ENCODE measurements around the gene SLC30A2. TPM values are rescaled to one million over a fixed set of nuclear protein-coding genes. Genes with fewer than 3 reads are reported as not detected.

The SLC30A2 gene
- total and polyA plus RNA-seq, 2 experiments from 2014 or later, result 1.8 to 4.8 TPM

- Histone ChIP-seq H3K4me2 (no peak overlapping the region), H3K79me2 (peaks cover 8% of the 10 kb centered on the region), H4K20me1 (ENCODE audit: insufficient read depth, poor library complexity, severe bottlenecking) (no peaks in the 10 kb centered on the region), H2AFZ (no peak overlapping the region), H3K4me1 (ENCODE audit: insufficient read depth) (no peaks in the 10 kb centered on the region), H3K27me3 (no peaks in the 10 kb centered on the region), H3K9me2 (replicated peaks; ENCODE audit: insufficient read depth) (no peaks in the 10 kb centered on the region), H3K27ac (no peak overlapping the region), H3K36me3 (replicated peaks; ENCODE audit: insufficient read depth, low read depth) (no peaks in the 10 kb centered on the region), H3K9me3 (ENCODE audit: low read depth) (no peaks in the 10 kb centered on the region), H3K4me3 (no peak overlapping the region)
- DNase-seq (ENCODE audit: low spot score), result no peak
- WGBS (ENCODE audit: low lambda C conversion rate, missing lambda C conversion rate), result 91% methylated on average over 11 of the region's 11 CpGs
- no peak for TF ChIP-seq CTCF (IDR thresholded peaks at IDR 0.05; ENCODE audit: poor library complexity)
- no peak for TF ChIP-seq EZH2phosphoT487 (IDR thresholded peaks at IDR 0.05; ENCODE audit: low read depth, severe bottlenecking, unreplicated experiment)
- no peak for TF ChIP-seq EZH2 (IDR thresholded peaks at IDR 0.05; ENCODE audit: borderline replicate concordance)
Measured at GRCh38 chr1:25989440-25990234, 56.3 kb downstream of the SLC30A2 start.

GRCh38 chr1:25987951-25988350, 58.0 kb downstream of the SLC30A2 start:
- Histone ChIP-seq H3K4me2 (no peak overlapping the region), H3K4me1 (ENCODE audit: insufficient read depth) (no peaks in the 10 kb centered on the region), H3K9me3 (ENCODE audit: low read depth) (no peaks in the 10 kb centered on the region), H3K36me3 (replicated peaks; ENCODE audit: insufficient read depth, low read depth) (no peaks in the 10 kb centered on the region), H3K27ac (no peak overlapping the region), H3K9me2 (replicated peaks; ENCODE audit: insufficient read depth) (no peaks in the 10 kb centered on the region), H3K27me3 (no peaks in the 10 kb centered on the region), H2AFZ (no peak overlapping the region), H3K4me3 (no peak overlapping the region), H4K20me1 (ENCODE audit: insufficient read depth, poor library complexity, severe bottlenecking) (no peaks in the 10 kb centered on the region), H3K79me2 (peaks cover 7% of the 10 kb centered on the region)
- WGBS (ENCODE audit: low lambda C conversion rate, missing lambda C conversion rate), result 95% methylated on average over 2 of the region's 2 CpGs
- TF ChIP-seq EZH2phosphoT487 (IDR thresholded peaks at IDR 0.05; ENCODE audit: low read depth, severe bottlenecking, unreplicated experiment), result no peak
- TF ChIP-seq CTCF (IDR thresholded peaks at IDR 0.05; ENCODE audit: poor library complexity), result no peak
- TF ChIP-seq EZH2 (IDR thresholded peaks at IDR 0.05; ENCODE audit: borderline replicate concordance), result no peak
- no peak for DNase-seq (ENCODE audit: low spot score)

Small RNA genes lying within 50 kb of the gene (small RNA-seq; reads per million reads assigned to genes)
- gene RF00283, result not detected
- gene RF00492, result not detected

Other genes with a start within 250 kb of the SLC30A2 start
- gene SELENON, start 245.9 kb downstream of the SLC30A2 start, total RNA-seq, result 18.5 and 26.7 TPM in 2 replicates
- 37.7 and 39.5 TPM in 2 replicates for gene SELENON, start 245.9 kb downstream of the SLC30A2 start, polyA plus RNA-seq
- 59.5 and 62.6 TPM in 2 replicates for gene MTFR1L, start 226.2 kb downstream of the SLC30A2 start, total RNA-seq
- 90.7 and 103 TPM in 2 replicates for gene MTFR1L, start 226.2 kb downstream of the SLC30A2 start, polyA plus RNA-seq
- gene AUNIP, start 186.7 kb downstream of the SLC30A2 start, total RNA-seq, result 1.3 and 2.4 TPM in 2 replicates
- gene AUNIP, start 186.7 kb downstream of the SLC30A2 start, polyA plus RNA-seq, result 0.41 and 2.4 TPM in 2 replicates
- gene PAQR7, start 170.4 kb downstream of the SLC30A2 start, total RNA-seq, result 21.5 and 27.0 TPM in 2 replicates
- 3.3 and 4.8 TPM in 2 replicates for gene PAQR7, start 170.4 kb downstream of the SLC30A2 start, polyA plus RNA-seq
- 91.6 and 104 TPM in 2 replicates for gene STMN1, start 139.7 kb downstream of the SLC30A2 start, total RNA-seq
- 338 and 395 TPM in 2 replicates for gene STMN1, start 139.7 kb downstream of the SLC30A2 start, polyA plus RNA-seq
- 19.6 and 24.6 TPM in 2 replicates for gene PAFAH2, start 48.1 kb downstream of the SLC30A2 start, total RNA-seq
- 22.7 TPM in 2 replicates for gene PAFAH2, start 48.1 kb downstream of the SLC30A2 start, polyA plus RNA-seq
- 0.17 and 0.84 TPM in 2 replicates for gene EXTL1, start 24.3 kb downstream of the SLC30A2 start, total RNA-seq
- 1.3 and 1.6 TPM in 2 replicates for gene EXTL1, start 24.3 kb downstream of the SLC30A2 start, polyA plus RNA-seq
- gene TRIM63, start 21.5 kb upstream of the SLC30A2 start, total RNA-seq, result 2.9 and 5.7 TPM in 2 replicates
- 8.2 and 9.5 TPM in 2 replicates for gene TRIM63, start 21.5 kb upstream of the SLC30A2 start, polyA plus RNA-seq
- gene PDIK1L, start 65.7 kb upstream of the SLC30A2 start, total RNA-seq, result 12.5 and 16.8 TPM in 2 replicates
- 2.6 and 4.4 TPM in 2 replicates for gene PDIK1L, start 65.7 kb upstream of the SLC30A2 start, polyA plus RNA-seq
- 0.10 and 0.16 TPM in 2 replicates for gene FAM110D, start 113.0 kb upstream of the SLC30A2 start, total RNA-seq
- 0.40 and 0.44 TPM in 2 replicates for gene FAM110D, start 113.0 kb upstream of the SLC30A2 start, polyA plus RNA-seq
- not detected in 2 replicates for gene C1orf232, start 122.8 kb upstream of the SLC30A2 start, total RNA-seq
- gene C1orf232, start 122.8 kb upstream of the SLC30A2 start, polyA plus RNA-seq, result not detected in 2 replicates
- gene ZNF593, start 123.8 kb upstream of the SLC30A2 start, total RNA-seq, result 20.5 and 25.7 TPM in 2 replicates
- 69.1 and 71.8 TPM in 2 replicates for gene ZNF593, start 123.8 kb upstream of the SLC30A2 start, polyA plus RNA-seq
- gene ZNF593OS, start 125.7 kb upstream of the SLC30A2 start, total RNA-seq, result 0.10 TPM in 1 of 2 replicates, not detected in the other
- gene ZNF593OS, start 125.7 kb upstream of the SLC30A2 start, polyA plus RNA-seq, result 0.45 and 2.1 TPM in 2 replicates
- 13.3 and 18.1 TPM in 2 replicates for gene CNKSR1, start 131.4 kb upstream of the SLC30A2 start, total RNA-seq
- 31.4 and 38.6 TPM in 2 replicates for gene CNKSR1, start 131.4 kb upstream of the SLC30A2 start, polyA plus RNA-seq
- not detected in 2 replicates for gene CATSPER4, start 144.5 kb upstream of the SLC30A2 start, total RNA-seq
- gene CATSPER4, start 144.5 kb upstream of the SLC30A2 start, polyA plus RNA-seq, result 0.07 TPM in 1 of 2 replicates, not detected in the other
- gene CEP85, start 188.1 kb upstream of the SLC30A2 start, total RNA-seq, result 11.4 and 14.6 TPM in 2 replicates
- 12.4 and 15.3 TPM in 2 replicates for gene CEP85, start 188.1 kb upstream of the SLC30A2 start, polyA plus RNA-seq
- 35.9 and 36.6 TPM in 2 replicates for gene SH3BGRL3, start 234.0 kb upstream of the SLC30A2 start, total RNA-seq
- 411 and 420 TPM in 2 replicates for gene SH3BGRL3, start 234.0 kb upstream of the SLC30A2 start, polyA plus RNA-seq